CD4-positive, alpha-beta T cell treated with Interleukin-15 for 4 hours (primary cell): ENCODE data around the gene BLCAP.
"Not testable (repeated sequence)": the region's sequence is repeated elsewhere in the genome, so short reads cannot be mapped to it uniquely, and the experiment has no call there.

ENCODE experiments used
- DNase-seq: peaks from one replicate; pipeline ENCODE4 v3.0.0-alpha.2; 2020; ENCODE audit warnings: low spot score

Gene BLCAP

DNA sequence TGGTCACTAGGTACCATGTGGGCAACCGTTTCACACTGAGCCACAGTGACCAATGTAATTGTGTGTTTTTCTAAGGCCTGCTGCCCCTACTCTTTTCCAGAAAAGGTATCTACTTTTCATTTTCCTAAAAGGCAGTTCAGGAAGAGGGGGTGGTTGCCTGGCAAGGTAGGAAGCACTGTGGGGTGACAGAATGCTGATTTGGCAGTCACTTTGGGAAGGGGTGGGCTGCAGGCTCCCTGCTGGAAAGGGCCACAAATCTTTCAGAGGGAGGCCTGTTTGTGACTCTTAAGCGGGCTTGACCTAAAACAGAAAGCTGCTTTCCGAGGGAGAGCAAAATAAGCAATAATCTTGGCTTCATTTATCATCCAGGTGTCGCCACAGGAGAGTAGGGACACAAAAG, 11.8 kb downstream of the BLCAP start:
- DNase-seq: no peak

DNA sequence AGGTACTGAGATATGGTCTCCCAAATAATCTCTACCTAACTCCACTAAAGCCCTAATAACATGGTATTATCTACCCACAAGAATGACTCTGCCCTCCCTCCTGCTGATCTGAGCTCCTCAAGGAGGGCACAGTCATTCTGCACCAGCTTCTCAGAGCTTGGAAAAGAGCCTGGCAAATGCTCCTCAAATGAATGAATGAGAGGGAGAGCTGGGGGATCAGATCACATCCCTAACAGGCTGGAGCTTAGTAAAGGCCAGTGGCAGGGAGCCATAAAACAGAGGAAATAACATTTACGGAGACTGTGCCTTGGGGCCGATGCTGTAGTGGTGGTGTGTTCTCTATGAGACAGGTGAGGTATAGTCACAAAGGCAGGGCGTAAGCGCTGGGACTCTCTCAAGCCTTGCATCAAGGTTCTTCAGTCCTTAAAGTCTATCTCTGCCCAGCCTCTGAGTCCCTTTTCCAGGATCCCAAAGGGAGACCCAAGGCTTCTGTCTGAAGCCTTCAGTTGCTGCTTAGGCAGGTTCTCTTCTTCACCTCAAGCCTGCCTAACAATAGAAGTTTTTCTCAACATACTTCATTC, 13.8 kb downstream of the BLCAP start:
- no peak for DNase-seq

DNA sequence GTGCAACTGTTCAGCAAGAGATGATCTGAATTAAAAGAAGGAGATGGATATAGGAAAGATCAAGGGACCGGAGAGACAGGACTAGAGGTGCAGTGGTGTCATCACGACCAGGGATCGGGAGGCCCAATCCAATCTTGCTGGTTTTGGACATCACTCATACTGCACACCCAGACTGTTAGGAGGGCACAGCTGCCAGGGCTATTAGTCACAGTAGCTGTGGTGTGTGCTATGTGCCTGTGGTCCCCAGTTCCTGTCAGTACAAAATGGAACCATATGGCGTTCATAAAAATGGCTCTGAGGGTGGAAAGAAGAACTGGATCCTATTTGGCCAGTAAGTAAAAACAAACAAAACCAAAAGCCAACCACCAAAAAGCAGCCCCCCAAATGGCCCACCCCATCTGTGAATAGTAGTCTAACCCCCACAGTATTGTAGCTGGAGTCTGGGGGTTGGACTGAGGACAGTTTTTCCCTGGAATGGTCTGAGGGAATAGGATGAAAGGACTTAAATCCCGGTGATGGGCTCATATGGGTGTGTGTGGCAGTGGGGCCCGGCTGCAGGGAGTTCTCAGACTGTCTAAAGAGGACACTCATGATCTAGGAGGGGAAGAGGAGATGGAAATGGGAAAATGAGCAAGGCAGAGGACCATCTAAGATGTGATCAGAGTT, 15.9 kb downstream of the BLCAP start:
- DNase-seq: no peak

DNA sequence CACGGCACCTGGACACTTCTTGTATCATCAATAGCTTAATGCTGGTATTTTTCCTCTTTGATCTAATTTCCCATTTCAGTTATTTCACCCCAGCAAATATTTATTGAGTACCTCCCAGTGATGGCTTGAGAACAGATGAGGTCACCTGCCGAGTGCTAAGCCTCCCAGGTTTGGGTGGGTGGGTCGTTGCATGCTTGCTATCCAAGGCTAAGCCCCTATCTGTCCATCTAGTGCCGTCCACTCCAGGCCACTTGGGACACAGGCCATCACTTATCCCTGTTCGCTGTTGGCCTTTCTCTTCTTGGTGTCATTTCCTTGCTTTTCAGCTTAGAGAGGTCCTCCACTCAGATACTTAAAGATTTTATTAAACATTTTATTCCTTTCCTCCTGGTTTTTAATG, 17.4 kb downstream of the BLCAP start:
- no peak for DNase-seq

DNA sequence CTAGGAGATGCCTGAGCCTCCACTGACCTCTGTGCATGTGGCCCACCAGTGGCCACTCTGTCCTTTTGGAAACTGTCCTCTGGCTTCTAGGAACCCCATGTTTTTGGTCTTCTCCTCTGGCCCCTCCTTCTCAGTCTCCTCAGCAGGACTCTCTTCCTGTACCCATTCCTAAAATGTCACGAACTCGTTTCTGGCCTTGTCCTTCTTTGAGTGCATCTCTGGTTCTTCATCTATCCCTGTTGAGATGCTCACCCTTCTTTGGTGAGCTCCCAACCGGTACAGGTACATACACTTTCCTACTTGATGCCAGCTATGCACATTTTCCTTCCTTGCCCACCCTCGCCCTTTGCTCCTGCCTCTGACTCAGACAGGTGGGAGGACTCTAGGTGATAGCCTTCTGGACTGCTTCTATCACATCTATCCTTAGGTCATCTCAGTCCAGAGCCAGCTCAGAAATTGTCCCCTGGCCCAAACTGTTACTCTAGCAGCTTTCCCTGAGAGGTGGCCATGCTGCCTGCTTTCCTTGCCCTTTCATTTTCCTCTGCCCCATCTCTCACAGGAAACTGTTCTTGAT, 21.4 kb downstream of the BLCAP start:
- DNase-seq: no peak

DNA sequence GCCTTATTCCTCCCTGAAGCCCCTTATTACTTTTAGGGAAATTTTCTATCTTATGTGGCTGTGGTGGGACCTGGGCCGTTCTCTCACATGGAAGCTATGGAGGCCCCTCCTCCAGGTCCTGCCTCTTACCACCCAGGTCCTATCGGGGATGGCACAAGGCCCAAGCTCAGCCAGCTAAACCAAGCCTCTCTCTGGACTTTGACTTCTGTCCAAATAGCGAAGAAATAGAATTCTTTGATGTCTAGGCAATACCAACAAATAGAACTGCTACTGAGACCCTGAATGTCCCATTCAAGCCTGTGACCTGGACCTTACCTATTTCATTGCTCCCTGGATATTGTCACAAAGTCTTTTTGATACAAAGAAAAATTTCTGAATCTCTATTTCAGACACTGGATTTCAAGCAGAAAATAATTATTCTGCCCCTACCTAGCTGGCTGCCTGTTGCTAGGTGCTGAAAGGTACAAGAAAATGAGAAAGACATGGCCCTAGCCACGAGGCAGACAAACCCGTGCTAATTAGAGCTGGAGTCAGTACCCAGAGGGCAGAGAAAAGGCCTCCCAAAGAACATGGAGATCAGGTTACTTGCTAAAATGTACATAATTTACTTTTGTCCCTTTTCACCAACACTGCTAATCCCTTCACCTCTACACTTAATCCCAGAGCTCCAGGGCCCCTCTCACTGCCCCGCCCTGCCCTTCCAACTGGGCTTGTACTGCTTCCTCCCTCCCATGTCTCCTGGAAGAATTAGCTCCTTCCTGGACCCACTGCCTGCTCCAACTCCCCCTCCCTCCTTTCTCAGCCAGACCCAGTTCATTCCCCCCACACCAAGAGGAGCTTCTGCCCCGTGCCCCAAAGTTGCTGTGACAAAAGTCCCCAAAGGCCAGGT, 22.2 kb downstream of the BLCAP start:
- DNase-seq: no peak

DNA sequence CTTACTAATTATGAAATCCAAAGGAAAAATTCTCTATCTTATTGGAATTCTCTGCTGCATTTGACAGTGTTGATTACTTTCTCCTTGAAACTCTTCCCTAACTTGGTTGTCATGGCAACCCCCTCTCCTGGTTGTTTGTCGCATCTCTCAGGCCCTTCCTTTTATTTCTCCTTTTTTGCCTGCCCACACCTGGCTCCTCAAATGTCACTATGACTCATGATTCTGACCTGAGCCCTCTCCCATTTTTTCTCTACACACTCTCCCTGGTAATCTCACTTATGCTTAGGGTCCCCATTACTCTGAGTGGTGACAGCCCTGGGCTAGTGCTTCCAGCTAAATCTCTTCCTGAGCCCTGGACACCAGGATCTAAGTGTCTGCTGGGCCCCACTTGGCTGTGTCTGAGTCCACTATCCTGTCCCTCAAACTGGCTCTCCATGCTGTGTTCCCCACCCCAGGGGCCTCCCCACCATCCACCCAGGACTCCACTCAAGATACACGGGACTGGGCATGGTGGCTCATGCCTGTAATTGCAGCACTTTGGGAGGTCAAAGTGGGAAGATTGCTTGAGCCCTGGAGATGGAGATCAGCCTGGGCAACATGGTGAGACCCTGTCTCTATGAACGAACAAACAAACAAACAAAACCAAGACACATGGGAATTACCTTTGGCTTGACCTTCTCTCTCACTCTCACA, 23.1 kb downstream of the BLCAP start:
- DNase-seq: no peak

DNA sequence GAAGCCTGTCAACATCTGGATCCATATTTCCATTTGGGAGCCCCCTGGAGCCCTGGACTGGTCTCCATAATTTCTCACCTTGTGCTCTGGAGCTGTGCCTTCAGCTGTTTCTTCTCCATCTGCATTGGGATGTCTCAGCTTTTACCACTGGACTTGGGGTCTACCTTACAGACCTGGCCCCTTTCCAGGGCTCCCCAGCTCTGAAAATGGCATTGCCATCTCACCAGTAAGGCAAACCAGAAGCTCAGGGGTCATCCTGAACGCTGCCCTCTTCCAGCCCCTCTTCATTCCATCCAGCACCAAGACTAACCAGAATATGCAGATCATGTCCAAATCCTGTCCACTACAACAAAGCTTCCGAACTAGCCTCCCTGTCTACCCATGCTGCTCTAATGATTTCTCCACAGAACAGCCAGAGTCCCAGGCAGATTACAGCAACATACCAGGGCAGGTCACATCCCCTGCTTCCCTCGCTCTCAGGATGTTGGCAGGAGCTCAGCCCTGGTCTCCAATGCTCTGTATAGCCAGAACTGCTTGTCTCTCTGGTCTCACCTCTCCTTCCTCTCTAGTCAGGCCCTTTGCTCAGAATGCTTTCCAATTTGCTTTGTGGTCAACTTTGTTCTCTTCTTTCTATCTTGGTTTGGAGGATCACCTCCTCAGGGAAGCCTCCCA, 24.3 kb downstream of the BLCAP start:
- no peak for DNase-seq

DNA sequence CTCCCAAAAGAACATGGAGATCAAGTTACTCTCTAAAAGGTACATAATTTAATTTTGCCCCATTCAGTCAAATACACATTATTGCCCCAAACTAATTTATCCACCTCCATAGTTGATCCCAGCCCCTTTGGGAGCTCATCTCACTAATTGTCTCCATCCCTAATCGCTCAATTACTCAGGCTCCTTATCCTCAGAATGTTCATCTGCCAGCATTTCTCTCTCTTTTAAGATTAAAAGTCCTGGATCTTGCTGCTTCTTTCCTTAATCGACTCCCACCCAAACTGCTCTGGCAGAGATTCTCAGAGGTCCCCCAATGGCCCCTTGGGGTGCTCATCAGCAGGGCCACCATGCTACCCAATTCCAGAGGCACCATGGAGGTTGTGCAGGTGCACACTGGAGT, 25.0 kb downstream of the BLCAP start:
- no peak for DNase-seq

DNA sequence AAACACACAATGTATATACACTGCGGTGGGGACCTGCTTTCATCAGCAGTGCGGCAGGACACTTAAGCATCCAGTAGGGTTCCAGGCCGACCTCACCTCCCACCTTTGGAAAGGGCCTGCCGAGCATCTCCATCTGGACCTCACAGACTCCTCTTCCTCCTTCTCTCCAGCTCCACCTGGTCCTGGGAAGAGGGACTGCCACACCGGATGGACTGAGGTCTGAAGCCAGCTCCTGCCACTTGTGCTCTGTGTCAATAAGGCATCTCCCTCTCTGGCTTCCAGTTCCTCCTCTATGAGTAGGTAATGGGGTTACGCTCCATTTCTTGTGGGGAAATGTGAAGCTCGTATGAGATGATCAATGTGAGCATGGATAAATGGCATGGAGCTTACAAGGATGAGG, 25.7 kb downstream of the BLCAP start:
- DNase-seq: no peak

DNA sequence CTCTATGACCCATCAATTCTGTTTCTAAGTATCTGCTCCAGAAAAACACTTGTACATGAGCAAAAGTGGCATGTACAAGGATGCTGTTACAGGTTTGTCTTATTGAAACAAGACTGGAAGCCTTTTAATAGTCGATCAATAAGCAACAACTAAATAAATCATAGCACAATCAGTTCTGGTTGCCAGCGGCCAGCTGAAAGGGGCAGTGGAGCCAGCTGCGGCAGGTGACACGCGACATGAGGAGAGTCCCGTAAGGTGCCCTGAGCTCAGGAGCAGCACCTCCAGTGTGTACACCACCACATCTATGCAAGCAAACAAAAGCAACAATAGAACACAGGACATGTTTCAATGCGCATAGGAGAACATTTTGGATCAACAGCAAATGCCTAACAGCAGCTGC, 27.4 kb downstream of the BLCAP start:
- DNase-seq: no peak

DNA sequence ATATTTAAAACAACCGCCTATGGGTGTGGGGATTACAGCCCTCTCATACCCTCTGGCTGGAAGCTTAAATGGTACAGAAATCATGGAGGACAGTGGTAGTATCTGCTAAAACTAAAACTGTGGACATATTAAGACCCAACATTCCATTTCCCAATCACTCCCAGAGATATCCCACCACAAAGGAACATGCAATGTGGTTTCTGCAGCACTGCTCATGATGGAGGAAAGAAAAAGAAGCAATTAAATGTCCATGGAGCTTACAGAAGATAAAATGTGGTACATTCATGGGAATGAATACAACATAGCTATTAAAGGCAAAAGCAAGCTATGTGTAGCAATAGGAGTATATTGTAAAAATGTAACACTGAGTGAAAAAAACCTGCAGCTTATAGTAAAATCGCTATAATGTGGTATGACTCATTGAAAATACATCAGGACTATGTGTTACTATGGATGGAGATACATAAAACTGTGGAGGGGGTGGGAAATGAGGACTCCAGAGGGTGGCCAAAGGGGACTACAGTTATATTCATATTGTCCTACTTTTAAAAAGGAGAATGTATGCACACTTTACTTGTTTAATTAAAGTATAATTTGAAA, 29.5 kb downstream of the BLCAP start:
- no peak for DNase-seq

DNA sequence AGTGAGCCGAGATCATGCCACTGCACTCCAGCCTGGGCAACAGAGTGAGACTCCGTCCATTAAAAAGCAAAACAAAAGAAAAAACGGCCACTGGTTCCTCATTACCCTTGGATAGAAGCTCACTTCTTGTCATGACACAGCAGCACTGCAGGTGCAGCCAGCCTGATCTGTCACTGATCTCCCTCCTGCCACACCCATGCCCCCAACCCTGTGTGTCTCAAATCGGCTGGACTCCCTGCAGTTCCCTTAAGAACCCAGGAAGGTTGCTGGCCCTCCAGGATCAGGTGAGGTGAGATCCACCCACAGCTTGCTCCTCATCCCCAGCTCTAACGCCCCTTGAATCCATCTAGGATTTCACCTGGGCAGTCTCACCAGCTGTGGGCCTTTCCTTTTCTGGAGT, 32.9 kb downstream of the BLCAP start:
- DNase-seq: no peak

DNA sequence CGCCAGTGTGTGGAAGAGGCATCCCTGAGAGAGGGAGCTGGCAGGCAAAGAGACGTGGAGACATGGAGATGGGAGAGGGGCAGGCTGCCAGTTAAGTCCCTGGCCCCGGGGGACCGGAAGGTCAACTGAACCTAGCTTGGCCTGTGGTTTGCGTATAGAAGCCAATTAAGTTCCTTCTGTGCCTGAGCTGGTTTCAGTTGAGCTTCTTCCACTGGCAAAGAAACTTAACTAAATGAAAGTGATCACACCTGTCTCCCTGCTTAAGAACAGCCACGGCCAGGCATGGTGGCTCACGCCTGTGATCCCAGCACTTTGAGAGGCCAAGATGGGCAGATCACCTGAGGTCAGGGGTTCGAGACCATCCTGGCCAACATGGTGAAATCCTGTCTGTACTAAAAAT, 33.4 kb downstream of the BLCAP start:
- no peak for DNase-seq

DNA sequence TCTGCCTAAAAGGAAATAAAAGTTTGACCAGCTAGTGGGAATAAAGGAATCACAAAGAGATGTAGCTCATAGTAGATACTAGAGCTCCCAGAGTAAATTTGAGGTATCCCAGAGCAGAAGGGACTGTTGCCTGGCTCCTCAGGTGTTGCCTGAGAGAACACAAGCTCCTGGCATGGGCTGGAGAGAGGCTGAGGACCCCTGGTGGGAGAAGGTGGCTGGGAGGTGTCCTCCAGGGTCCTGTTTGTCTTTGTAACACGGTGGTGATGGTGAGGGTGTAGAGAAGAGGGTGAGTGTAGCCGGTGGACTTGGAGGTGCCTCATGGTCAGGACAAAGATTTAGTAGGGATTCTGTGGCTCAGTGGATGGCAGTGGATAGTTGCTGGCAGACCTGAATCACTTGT, 34.7 kb downstream of the BLCAP start:
- DNase-seq: no peak

DNA sequence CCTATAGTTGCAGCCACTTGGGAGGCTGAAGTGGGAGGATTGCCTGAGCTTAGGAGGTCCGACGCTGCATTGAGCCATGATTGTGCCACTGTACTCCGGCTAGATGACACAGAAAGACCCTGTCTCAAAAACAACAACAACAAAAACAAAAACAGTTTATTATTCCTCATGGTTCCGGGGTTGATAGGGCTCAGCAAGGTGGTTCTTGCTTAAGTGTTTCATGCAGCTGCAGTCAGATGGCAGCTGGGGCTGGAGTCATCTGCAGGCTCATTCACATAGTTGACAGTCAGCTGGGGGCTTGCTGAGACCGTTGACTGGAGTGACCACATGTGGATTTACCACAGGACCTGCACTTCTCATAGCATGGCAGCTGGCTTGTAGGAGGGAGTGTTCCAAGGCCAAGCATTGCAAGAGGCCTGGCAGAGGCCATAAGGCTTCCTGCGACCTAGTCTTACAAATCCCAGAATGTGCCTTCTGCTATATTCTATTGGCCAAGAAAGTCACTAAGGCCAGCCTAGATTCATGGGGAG, 35.5 kb downstream of the BLCAP start:
- no peak for DNase-seq

DNA sequence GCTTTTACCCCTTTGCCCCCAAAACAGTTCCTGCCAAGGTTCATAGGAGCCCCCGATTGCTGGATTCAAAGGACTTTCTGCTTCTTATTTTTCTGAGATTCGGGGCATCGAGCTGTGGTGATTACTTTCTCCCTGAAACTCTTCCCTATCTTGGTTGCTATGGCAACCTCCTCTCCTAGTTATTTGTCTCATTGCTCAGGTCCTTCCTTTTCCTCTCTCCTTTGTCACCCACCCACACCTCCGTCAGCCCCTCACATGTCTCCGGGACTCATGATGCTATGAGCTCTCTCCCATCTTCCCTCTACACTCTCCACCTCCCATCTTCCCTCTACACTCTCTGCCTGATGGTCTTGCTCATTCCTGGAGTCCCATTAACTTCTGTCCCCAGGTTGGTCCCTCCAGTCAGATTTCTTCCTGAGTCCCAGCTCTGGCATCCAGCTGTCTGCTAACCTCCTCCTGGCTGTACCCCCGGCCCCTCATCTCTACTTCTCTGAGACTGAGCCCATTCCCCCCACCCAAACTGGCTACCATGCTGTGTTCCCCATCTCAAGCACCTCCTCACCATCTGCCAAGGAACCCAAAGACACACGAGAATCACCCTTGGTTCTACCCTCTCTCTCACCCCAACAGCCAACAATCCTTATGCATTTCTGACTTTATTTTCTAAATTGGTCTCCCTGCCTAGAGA, 36.9 kb downstream of the BLCAP start:
- DNase-seq: no peak

DNA sequence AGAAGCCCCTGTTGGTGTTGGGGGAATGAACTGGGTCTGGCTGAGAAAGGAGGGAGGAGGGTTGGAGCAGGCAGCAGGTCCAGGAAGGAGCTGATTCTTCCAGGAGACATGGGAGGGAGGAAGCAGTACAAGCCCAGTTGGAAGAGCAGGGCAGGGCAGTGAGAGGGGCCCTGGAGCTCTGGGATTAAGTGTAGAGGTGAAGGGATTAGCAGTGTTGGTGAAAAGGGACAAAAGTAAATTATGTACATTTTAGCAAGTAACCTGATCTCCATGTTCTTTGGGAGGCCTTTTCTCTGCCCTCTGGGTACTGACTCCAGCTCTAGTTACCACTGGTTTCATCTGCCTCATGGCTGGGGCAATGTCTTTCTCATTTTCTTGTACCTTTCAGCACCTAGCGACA, 41.5 kb downstream of the BLCAP start:
- DNase-seq: not testable (repeated sequence)

DNA sequence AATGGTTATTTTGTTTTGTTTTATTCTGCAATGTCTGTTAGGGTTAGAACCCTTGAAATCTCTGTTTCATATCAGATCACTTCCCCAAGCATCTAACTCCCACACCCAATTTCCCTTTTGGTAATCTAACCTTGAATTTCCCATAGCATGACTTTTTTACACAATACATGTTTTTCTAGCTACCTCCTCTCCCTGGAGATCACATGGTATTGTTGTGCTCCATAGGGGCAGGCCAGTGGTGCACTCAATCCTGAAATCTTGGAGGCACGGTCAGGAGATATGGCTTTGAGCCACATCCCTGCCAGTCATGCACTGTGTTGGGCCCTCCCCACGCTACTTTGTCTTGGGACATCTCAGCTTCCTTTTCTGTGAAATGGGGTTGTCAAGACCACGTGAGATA, 43.3 kb downstream of the BLCAP start:
- no peak for DNase-seq

DNA sequence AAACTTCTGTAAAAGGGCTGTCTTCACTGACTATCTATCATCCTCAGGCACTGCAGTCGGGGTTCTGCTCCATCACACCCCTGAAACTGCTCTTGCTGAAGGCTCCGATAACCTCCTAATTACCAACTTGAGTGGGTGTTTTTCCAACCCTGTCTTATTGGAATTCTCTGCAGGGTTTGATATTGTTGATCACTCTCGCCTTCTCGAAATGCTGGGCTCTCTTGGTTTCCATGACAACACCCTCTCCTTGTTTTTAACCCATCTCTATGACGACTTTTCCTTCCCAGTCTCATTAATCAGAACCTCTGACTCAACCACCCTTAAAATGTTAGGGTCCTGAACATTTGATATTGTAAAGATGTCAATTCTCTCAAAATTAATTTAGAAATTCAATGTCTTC, 46.1 kb downstream of the BLCAP start:
- DNase-seq: no peak

DNA sequence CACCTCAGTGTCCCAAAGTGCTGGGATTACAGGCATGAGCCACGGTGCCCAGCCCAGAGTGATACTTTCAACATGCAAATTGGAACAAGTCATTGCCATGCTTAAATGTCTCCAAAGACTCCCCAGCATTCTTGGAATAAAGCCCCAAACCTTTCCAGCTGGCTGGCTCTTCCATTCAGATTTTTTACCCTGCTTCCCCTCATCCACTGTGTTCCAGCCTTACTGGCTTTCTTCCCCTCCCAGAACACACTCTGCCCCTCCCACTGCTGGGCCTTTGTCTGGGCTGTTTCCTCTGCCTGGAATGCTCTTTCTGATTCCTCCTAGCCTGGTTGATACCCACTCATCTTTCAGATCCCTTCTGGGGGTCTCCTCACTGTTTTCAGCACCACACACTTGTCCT, 46.8 kb downstream of the BLCAP start:
- DNase-seq: no peak
